ENCODE measurements around the gene FOXC2.

DNA sequence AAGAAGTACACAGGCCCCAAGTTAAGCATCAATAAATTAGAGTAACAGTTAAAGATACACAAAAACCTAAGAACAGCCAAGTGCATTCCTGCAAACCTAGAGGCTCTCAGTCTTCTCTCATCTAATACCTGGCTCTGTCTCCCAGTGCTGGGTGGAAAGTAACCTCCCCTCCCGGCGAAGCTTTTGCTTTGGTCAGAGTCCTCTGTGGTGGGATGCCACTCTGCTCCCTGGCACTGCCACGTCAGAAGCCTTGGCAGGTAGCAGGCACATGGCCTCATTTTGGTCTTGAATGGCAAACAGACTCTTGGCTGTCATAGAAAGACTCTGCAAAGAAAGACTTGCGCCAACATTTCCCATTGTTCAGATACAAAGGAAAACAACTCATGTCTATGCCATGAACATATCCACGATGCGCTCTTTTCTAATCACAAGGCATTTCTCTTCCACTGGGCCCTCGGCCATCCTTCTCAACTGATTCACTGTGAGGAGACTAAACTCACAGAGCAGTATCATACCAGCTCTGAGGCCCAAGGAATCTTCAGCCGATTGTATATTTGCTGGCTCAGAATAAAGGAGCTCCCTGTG lies 32.8 kb upstream of the FOXC2 start:
- TF ChIP-seq, protein P1, sequence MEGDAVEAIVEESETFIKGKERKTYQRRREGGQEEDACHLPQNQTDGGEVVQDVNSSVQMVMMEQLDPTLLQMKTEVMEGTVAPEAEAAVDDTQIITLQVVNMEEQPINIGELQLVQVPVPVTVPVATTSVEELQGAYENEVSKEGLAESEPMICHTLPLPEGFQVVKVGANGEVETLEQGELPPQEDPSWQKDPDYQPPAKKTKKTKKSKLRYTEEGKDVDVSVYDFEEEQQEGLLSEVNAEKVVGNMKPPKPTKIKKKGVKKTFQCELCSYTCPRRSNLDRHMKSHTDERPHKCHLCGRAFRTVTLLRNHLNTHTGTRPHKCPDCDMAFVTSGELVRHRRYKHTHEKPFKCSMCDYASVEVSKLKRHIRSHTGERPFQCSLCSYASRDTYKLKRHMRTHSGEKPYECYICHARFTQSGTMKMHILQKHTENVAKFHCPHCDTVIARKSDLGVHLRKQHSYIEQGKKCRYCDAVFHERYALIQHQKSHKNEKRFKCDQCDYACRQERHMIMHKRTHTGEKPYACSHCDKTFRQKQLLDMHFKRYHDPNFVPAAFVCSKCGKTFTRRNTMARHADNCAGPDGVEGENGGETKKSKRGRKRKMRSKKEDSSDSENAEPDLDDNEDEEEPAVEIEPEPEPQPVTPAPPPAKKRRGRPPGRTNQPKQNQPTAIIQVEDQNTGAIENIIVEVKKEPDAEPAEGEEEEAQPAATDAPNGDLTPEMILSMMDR (IDR thresholded peaks at IDR 0.05; ENCODE audit: low read length), result no peak
- TF ChIP-seq EZH2 (optimal IDR thresholded peaks at IDR 0.05; ENCODE audit: low read depth, low read length), result no peak
